ENCODE measurements around the gene NOL6.
A peak's percentile ranks its signal among the peaks of the same experiment; 100 is the strongest.

DNA sequence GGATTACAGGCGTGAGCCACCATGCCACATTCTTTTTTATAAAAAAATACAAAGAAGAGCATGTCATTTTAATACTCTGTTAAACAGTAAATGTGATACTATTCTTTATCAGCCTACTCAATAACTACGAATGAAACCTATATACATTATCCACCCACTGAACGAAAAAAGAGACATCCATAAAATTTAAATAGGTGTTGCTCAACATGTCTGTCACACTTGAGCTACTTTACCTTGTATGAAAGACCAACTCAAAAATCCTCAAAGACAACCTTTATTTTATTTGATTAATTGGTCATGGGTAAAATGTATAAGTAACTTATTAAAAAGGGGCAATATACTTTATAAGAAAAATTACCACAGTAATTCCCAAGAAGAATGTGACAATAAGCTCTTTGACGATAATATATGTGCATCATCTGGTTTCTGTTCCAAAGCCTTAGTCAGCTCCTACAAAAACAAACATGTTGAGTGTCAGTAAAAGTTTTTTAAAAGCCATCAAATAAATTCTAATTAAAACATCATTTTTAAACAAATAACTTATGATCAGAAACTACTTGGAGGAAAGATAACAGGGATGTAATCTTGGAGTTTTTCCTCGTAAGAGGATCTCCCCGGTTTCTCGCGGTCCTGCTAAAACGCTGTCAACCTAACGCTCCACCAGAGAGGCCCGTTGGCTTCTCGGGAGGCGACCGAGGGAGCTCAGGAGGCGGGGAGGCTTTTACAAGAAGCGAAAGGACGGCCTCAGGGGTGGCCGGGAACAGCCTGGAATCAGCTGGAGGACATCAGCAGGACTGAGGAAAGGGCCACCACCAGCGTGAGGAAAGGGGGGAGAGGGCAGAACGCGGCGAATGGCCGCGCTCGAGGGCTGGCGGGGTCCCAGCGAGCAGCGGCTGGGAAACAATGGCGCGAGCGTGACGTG is 36.8 kb upstream of the NOL6 start:
- TF ChIP-seq POLR2AphosphoS5 (IDR thresholded peaks at IDR 0.05; ENCODE audit: low read depth, low read length) (0 out of 2 replicates have a peak, but pooled peaks have one; percentile 35), SIN3A (IDR thresholded peaks at IDR 0.05; ENCODE audit: borderline replicate concordance, insufficient read depth, low read depth, low read length) (no peak), TCF7L2 (IDR thresholded peaks at IDR 0.05; ENCODE audit: low read depth, low read length) (no peak)
- TF ChIP-seq, protein P1, sequence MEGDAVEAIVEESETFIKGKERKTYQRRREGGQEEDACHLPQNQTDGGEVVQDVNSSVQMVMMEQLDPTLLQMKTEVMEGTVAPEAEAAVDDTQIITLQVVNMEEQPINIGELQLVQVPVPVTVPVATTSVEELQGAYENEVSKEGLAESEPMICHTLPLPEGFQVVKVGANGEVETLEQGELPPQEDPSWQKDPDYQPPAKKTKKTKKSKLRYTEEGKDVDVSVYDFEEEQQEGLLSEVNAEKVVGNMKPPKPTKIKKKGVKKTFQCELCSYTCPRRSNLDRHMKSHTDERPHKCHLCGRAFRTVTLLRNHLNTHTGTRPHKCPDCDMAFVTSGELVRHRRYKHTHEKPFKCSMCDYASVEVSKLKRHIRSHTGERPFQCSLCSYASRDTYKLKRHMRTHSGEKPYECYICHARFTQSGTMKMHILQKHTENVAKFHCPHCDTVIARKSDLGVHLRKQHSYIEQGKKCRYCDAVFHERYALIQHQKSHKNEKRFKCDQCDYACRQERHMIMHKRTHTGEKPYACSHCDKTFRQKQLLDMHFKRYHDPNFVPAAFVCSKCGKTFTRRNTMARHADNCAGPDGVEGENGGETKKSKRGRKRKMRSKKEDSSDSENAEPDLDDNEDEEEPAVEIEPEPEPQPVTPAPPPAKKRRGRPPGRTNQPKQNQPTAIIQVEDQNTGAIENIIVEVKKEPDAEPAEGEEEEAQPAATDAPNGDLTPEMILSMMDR (IDR thresholded peaks at IDR 0.05), result no peak
- TF ChIP-seq, protein P2, sequence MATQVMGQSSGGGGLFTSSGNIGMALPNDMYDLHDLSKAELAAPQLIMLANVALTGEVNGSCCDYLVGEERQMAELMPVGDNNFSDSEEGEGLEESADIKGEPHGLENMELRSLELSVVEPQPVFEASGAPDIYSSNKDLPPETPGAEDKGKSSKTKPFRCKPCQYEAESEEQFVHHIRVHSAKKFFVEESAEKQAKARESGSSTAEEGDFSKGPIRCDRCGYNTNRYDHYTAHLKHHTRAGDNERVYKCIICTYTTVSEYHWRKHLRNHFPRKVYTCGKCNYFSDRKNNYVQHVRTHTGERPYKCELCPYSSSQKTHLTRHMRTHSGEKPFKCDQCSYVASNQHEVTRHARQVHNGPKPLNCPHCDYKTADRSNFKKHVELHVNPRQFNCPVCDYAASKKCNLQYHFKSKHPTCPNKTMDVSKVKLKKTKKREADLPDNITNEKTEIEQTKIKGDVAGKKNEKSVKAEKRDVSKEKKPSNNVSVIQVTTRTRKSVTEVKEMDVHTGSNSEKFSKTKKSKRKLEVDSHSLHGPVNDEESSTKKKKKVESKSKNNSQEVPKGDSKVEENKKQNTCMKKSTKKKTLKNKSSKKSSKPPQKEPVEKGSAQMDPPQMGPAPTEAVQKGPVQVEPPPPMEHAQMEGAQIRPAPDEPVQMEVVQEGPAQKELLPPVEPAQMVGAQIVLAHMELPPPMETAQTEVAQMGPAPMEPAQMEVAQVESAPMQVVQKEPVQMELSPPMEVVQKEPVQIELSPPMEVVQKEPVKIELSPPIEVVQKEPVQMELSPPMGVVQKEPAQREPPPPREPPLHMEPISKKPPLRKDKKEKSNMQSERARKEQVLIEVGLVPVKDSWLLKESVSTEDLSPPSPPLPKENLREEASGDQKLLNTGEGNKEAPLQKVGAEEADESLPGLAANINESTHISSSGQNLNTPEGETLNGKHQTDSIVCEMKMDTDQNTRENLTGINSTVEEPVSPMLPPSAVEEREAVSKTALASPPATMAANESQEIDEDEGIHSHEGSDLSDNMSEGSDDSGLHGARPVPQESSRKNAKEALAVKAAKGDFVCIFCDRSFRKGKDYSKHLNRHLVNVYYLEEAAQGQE (IDR thresholded peaks at IDR 0.05; ENCODE audit: insufficient read depth in 1 of 2, low read depth in 2 of 2, low read length in 1 of 2), result no peak

Data from Panc1 (cell line).